ENCODE data around the gene ITIH2.

DNA sequence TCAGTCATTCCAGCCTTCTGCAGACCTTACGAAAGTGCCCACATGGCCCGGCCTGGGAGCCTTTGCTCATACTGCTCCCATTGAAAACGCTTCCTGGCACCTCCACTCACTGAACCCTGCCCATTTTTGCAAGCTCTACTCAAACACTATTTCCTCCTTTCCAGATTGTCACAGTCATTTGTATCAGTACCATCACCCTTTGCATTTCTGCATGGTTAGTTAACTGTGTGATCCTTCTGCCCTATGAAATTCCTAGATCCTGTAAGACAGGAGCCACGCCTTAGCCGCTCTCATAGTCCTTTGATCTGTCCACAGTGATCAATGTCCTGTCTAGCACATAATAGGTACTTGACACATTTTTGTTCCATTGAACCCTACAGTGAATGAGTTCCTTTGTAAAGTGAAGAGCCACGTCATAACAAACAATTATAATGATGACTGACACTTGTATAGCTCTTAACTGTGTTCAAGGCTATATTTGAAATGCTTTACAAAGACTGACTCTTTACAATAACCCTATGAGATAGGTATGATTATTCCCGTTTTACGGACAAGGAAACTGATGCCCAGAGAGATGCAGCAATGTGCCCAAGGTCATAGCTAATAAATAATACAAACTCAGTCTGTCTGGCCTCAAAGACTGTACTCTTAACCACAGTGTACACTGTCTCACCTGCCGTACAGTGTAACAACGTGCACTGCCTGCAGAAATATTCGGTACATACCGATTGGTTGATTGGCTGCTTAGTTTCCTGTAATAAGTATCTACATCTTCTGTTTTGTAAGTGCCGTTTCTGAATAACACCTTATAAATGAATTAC, 16.6 kb upstream of the ITIH2 start:
- TF ChIP-seq, protein P1, sequence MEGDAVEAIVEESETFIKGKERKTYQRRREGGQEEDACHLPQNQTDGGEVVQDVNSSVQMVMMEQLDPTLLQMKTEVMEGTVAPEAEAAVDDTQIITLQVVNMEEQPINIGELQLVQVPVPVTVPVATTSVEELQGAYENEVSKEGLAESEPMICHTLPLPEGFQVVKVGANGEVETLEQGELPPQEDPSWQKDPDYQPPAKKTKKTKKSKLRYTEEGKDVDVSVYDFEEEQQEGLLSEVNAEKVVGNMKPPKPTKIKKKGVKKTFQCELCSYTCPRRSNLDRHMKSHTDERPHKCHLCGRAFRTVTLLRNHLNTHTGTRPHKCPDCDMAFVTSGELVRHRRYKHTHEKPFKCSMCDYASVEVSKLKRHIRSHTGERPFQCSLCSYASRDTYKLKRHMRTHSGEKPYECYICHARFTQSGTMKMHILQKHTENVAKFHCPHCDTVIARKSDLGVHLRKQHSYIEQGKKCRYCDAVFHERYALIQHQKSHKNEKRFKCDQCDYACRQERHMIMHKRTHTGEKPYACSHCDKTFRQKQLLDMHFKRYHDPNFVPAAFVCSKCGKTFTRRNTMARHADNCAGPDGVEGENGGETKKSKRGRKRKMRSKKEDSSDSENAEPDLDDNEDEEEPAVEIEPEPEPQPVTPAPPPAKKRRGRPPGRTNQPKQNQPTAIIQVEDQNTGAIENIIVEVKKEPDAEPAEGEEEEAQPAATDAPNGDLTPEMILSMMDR (conservative IDR thresholded peaks at IDR 0.05; ENCODE audit: low read length) = no peak
- no peak for TF ChIP-seq EZH2phosphoT487 (IDR thresholded peaks at IDR 0.05; ENCODE audit: borderline replicate concordance)

All from Loucy (cell line).